ENCODE measurements around the gene HPSE2.

DNA sequence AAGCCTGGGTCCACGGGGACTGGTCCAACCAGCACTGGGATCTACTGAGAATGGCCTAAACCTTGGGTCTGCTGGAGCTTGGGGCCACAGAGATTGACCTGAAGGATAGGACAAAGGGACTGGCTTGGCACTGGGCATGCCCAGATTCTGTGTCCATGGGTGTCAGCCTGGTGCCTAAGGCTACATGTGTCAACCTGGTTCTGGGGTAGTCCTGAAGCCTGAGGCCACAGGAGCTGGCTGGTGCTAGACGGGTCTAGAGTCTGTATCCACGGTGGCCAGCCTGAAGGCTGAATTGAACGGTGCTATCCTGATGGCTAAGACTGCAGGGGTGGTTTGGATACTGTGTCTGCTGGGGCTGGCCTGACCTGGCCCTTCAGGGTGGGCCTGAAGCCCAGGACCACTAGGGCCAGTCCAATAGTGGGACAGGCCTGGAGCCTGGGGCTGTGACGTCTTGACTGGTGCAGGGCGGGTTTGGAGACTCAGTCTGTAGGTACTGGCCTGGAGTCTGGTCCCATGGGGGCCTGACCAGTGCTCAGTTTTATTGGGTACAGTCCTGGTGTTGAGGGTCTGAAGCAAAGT is 636.5 kb downstream of the HPSE2 start:
- TF ChIP-seq EZH2 (IDR thresholded peaks at IDR 0.05; ENCODE audit: insufficient read depth, poor library complexity, severe bottlenecking): no peak
- TF ChIP-seq EZH2phosphoT487 (IDR thresholded peaks at IDR 0.05; ENCODE audit: insufficient read depth, low read depth): no peak

Data from GM23248 (cell line).